PC-3 (cell line): ENCODE data around the gene LPAR4.

ENCODE experiments used
- EZH2phosphoT487 ChIP-seq: fragments of 300-600 bp; sonication (generic); IDR thresholded peaks from 2 replicates; pipeline ENCODE4 v1.6.1; 2018; ENCODE audit warnings: mild to moderate bottlenecking, antibody characterized with exemption, low read length, borderline replicate concordance
- TF ChIP-seq, protein P1 (sequence below): fragments of 300-600 bp; sonication (generic); conservative IDR thresholded peaks from 2 replicates; pipeline ENCODE4 v1.5.1; 2017; ENCODE audit warnings: antibody characterized with exemption, low read depth, mild to moderate bottlenecking, low read length

DNA sequence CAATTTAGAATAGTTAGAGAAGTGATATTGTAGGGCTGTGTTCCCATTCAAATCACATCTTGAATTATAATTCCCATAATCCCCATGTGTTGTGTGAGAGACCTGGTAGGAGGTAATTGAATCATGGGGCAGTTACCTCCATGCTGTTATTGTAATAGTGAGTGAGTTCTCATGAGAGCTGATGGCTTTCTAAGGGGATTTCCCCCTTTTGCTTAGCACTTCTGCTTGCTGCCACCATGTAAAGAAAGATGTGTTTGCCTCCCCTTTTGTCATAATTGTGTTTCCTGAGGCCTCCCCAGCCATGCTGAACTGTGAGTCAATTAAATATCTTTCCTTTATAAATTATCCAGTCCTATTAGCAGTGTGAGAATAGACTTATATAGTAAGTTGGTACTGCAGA lies 53.2 kb downstream of the LPAR4 start:
- TF ChIP-seq, protein P1, sequence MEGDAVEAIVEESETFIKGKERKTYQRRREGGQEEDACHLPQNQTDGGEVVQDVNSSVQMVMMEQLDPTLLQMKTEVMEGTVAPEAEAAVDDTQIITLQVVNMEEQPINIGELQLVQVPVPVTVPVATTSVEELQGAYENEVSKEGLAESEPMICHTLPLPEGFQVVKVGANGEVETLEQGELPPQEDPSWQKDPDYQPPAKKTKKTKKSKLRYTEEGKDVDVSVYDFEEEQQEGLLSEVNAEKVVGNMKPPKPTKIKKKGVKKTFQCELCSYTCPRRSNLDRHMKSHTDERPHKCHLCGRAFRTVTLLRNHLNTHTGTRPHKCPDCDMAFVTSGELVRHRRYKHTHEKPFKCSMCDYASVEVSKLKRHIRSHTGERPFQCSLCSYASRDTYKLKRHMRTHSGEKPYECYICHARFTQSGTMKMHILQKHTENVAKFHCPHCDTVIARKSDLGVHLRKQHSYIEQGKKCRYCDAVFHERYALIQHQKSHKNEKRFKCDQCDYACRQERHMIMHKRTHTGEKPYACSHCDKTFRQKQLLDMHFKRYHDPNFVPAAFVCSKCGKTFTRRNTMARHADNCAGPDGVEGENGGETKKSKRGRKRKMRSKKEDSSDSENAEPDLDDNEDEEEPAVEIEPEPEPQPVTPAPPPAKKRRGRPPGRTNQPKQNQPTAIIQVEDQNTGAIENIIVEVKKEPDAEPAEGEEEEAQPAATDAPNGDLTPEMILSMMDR, result no peak
- no peak for TF ChIP-seq EZH2phosphoT487
